HG03571 (cell line): ENCODE measurements around the gene GOLGA8R.
"Not testable (repeated sequence)": the region's sequence is repeated elsewhere in the genome, so short reads cannot be mapped to it uniquely, and the experiment has no call there.

Source experiments
- ATAC-seq: cut with Tn5 transposase; IDR thresholded peaks from one replicate; pipeline ENCODE4 v1.9.1; 2021; ENCODE audit not compliant: unreplicated experiment

GOLGA8R gene, protein sequence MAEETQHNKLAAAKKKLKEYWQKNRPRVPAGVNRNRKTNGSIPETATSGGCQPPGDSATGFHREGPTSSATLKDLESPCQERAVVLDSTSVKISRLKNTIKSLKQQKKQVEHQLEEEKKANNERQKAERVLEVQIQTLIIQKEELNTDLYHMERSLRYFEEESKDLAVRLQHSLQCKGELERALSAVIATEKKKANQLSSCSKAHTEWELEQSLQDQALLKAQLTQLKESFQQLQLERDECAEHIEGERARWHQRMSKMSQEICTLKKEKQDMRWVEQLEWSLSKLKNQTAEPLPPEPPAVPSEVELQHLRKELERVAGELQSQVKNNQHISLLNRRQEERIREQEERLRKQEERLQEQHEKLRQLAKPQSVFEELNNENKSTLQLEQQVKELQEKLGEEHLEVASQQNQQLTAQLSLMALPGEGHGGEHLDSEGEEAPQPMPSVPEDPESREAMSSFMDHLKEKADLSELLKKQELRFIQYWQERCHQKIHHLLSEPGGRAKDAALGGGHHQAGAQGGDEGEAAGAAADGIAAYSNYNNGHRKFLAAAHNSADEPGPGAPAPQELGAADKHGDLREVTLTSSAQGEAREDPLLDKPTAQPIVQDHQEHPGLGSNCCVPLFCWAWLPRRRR

DNA sequence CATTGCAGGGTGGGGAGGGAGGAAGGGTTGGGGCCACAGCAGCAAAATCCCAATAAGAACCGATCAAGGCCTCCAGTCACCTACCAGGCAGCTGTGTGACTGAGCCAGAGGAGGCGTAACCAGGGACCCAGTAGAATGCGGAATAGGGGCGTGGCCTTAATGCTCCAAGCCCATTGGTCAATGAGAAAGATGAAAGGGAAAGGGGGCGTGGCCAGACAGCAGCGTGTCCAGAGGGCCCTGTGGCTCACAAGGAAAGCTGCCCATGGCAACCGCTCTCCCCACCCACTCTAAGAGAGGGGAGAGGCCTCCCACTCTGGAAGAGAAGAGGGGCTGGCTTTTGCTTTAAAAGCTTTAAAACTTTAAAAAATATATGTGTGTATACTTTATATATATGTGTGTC is at the start of gene GOLGA8R:
TSS of gene GOLGA8R (minus strand) at position 101 of the 400 bp plus-strand sequence. CDS start at position 3, 98 bp downstream.
- not testable (repeated sequence) for ATAC-seq

DNA sequence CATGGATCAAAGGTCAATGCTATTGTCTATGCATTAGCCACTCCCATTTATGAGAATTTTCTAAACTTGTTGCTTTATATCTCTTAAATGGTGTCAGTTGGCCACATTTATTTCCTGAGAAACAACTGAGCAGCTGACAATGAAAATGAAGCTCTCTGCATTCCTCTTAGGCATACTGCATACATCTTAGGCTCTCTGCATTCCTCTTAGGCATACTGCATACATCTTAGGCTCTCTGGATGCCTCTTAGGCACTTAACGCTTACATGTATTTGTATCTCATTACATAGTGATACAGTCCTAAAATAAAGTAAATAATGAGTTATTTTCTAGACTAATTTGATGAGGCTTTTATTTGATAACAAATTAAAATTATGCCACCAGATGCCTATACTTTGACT is 49.8 kb upstream of the GOLGA8R start:
- not testable (repeated sequence) for ATAC-seq

DNA sequence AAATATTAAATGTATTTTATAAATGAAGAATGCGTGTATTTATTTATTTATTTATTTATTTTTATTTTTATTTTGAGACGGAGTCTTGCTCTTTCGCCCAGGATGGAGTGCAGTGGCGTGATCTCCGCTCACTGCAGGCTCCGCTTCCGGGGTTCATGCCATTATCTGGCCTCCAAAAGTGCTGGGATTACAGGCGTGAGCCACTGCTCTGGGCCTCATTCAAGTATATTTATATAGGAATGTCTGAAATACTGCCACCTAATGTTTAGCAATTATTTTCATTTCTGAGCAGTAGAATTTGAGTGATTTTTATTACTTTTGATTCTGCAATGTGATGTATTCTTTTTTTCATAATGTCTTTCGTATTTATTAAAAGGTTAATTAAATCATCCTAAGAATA is 48.1 kb upstream of the GOLGA8R start:
- not testable (repeated sequence) for ATAC-seq

DNA sequence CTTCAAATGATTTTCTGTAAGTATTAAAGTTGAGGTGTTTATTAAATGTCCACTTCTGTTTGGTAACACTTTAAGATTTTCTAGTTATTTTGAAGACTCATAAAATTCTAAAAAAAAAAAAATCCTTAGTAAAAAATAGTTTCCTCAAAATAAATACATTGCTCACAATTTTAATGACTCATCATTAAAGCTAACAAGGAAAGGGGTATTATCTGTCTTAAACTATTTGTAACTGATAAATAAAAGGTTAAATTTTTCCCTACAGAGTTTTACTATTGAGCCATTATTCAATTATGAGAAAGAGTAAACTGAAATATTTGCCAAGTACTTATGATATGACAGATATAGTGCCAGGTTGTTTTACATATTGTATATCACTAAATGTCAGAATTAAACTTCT is 38.6 kb upstream of the GOLGA8R start:
- not testable (repeated sequence) for ATAC-seq

DNA sequence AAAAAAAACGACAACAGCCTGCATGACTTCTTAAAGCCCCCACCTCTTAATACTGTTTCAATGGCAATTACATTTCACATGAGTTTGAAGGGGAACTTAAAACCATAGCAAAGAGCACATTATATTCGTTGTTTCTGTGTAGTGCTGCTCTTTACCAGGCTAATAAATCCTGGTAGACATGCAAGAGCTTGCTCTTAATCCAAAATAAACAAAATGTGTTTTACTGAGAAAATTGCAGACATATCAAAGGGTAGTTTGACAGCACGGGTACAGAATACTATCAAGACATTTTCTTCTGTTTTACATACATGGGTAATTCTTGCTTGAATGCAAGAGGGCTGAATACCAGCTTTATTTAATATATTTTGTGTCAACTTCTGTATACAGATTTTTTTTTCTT is 24.3 kb upstream of the GOLGA8R start:
- ATAC-seq = not testable (repeated sequence)

DNA sequence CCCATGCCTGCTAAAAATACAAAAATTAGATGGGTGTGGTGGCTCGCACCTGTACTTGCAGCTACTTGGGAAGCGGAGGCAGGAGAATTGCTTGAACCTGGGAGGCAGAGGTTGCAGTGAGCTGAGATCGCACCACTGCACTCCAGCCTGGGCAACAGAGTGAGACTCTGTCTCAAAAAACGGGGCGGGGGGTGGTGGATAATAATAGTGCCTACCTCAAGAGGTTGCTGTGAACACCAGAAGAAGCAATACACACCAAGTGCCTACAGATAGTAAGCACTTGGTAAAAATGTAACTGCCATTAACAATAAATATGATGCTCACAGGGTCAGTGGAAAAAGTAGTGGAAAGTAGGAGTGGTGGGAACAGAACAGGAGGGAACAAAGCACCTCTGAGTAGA is 21.8 kb upstream of the GOLGA8R start:
- not testable (repeated sequence) for ATAC-seq

DNA sequence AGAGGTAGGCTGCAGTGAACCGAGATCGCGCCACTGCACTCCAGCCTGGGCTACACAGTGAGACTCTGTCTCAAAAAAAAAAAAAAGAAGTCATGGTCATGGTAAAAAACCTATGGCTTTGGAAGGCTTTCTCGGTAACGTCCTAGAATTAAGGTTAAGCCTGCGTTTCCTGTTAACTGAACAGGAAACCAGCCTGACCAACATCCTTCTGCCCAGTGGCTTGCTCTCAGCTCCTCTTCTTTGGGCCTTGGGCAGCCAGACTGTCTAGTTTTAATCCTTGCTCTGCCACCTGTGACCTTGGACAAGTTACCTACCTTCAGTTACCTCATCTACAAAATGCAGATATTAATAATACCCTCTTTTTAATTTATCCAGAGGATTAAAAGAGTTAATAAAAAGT is 6.7 kb upstream of the GOLGA8R start:
- ATAC-seq = not testable (repeated sequence)

DNA sequence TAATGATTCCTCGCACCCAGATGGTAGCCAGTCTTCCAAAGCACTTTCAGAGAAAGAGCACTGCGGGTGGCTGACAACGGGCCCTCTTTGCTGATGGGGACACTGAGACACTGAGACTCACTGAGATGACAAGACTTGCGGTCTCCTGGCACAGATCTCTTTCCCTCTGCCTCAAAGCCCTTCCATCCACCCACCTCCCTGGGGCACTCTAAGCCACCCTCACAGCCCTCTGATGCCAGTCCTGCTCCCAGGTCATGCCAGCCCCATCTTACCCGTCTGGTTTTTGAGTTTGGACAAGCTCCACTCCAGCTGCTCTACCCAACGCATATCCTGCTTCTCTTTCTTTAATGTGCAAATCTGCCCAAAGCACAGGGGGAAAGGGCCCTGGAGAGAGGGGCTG is 6.4 kb downstream of the GOLGA8R start:
- ATAC-seq = not testable (repeated sequence)

DNA sequence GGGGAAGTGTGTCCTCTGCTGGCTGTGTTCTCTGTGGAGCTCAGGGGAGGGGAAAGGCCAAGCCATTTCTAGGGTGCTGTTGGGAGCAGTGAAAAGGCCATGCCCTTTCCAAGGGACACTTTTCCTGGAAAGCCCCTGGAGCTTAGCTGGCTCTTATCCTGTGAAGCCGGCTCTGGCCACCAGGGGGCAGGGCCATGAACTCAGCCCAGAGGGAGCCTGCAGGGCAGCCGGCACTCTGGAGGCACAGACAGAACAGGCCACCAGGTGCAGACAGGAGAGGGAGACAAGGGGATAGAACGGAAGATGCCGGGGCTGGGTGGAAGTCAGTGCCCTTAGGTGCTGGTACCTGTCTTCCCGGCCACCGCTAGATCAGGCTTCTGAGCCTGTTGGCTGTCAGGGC is 15.1 kb downstream of the GOLGA8R start:
- ATAC-seq = not testable (repeated sequence)

DNA sequence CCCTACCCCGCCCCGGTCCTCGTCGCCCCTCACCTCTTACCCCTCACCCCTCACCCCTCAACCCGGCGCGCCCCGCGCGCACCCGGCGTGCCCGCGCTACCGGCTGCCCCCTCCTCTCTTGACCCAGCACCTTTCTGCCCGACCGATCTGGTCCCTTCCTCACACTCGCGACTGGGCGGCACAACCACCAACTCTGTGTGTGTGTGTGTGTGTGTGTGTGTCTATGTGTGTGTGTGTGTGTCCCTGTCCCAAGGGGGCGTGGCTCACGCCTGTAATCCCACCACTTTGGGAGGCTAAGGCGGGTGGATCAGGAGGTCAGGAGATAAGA is 20.4 kb downstream of the GOLGA8R start:
- ATAC-seq = not testable (repeated sequence)

DNA sequence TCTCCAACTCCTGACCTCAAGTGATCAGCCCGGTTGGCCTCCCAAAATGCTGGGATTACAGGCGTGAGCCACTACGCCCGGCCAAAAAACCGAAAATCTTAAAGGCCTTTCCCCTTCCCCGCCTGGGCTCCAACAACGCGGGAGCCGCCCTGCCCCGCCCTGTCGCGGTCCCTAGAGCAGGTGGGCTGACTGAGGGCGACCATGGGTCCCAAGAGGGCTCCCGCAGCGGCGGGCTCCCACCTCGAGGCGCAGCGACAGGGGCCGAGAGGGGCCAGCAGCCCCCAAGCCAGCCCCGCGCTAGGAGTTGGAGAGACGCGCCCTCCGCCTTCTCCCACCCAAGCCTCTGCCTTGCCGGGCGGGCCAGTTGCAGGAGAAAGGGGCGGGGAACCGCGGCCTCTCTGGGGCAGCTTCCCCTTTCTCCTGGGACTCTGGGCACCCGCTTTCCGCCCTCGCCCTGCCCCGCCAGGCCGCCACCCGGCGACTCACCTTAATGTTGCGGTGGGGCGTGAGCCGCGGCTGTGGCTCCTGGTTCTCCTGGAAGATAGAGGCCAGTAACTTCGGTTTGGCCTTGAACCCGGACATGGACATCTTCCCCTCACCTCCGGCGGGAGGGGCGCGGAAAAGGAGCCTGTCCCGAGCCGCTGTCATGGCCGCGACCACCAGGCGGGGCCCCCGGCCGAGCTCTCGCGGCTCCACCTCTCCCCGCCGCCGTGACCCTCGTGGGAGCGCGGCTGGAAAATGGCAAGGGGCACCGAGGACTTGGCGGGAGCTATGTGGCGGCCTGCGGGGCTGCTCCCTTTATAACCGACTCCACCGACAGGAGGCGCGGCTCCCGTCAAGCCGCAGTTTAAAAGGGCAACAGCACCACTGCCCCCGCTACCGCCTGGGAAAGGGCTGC is 21.0 kb downstream of the GOLGA8R start, which contains the start of gene CHRFAM7A:
TSS of gene CHRFAM7A (minus strand) at position 775 of the 898 bp plus-strand sequence. CDS start 10,189 bp downstream, outside the sequence.
- peak; percentile 53 for ATAC-seq

DNA sequence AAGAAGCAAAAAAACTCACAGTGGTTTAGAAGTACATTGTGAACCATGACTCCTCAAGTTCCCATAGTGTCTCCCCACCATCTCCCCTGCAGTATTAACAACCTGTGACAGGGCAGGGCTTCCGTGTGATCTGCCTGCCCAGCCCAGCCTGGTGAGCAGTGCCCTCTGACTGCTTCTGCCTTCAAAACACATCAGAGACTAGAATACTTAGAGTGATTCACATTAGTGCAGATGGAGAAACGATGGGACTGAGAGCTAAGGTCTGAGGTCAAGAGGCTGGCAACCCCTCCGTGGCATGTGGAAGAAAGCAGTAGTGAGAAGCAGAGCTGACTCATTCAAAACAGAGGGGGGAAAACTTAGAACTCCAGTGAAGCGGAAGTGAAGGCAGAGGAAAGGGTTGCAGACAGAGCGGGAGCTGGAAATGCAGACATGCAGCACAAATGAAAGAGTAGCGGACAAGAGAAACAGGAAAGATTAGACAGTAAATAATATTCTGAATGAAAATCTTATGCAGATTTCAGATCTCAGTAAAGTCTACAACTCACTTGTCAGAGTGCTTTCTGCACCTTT is 27.7 kb downstream of the GOLGA8R start:
- ATAC-seq = not testable (repeated sequence)

DNA sequence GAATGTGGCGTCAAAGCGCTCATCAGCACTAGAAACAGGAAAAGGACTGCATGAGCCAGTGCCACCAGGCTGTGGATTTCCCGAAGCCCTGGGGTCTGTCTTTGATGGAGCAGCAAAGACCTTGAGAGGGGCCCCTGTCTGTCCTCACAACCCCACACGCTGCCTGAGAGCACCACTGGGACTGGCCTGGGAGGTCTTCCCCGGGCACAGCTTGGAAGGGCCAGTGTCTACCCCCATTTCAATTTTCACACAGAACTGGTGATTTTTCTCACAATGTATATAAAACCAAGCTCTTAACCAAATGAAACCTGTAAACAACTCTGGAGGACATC is 37.0 kb downstream of the GOLGA8R start:
- ATAC-seq = not testable (repeated sequence)

DNA sequence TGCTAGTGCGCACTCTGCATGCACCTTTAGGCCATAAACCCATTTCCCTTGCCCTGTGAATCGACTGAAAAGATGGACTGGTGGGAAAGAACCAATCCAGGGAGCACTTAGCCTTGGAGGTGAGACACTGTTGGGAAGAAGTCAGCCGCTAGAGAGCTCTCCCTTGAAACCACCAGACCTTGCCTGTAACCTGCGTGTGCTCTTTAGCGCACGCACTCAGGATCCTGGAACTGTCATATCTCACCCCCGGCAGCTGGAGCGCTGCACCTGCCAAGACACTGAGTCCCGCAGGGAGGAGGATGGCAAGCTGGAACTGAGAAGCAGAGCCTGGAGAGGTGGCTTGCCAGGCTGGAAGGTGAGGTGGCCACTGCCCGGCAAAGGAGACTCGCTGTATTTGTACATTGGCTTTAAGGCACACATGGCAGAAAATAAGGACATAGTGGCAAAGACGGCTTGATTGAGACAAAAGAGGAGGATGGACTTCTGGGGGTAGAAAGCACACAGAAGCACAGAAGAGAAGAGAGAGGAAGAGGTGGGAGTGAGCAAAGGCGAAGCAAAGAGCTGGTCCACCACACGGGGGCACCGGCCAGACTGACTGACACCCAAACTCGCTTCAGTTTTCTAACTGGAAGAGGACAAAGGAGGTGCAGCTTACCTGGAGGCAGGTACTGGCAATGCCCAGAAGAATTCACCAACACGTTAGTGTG is 37.5 kb downstream of the GOLGA8R start:
- not testable (repeated sequence) for ATAC-seq

DNA sequence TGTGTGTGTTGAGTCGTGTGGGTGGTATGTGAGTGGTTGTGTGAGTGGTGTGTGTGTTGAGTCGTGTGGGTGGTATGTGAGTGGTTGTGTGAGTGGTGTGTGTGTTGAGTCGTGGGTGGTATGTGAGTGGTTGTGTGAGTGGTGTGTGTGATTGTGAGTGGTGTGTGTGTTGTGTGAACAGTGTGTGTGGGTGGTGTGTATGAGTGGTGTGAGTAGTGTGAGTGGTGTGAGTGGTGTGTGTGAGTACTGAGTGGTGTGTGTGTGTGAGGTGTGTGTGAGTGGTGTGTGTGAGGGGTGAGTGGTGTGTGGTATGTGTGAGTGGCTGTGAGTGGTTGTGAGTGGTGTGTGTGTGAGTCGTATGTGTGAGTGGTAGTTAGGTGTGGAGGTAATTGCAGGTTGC is 38.2 kb downstream of the GOLGA8R start:
- ATAC-seq = not testable (repeated sequence)

DNA sequence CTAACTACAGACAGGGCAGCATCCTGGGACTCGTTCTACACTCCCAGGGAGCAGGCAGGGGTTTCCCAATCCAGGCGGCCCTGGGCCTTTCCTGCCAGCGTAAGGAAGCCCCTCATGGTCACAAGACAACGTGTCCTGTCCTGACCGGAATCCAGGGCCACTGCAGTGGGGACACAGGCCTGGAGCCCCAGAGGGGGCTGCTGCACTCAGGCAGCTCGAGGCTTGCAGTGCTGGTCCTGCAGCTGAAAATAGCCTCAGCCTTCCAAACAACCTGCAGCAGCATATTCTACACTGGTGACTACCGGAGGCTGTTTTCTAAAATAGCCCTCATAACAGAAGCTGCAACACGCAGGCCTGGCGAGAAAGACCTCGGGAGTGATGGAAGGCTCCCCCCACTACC is 39.2 kb downstream of the GOLGA8R start:
- ATAC-seq = not testable (repeated sequence)

DNA sequence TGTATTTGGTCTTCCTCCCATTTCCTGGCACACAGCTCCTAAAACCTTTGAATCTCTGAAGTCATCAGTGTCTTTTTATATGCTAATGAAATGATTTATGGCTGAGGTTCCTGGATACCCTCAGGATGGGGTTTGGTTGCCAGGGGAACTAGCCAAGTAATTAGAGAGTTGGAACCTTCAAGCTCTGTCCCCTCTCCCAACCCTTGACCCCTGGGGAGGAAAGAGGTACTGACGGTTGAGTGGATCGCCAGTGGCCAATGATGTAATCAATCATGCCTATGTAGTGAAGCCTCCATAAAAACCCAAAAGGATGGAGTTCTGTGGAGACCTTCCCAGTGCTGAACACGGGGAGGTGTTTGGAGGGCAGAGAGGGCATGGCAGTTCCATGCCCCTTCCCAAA is 45.8 kb downstream of the GOLGA8R start:
- not testable (repeated sequence) for ATAC-seq

DNA sequence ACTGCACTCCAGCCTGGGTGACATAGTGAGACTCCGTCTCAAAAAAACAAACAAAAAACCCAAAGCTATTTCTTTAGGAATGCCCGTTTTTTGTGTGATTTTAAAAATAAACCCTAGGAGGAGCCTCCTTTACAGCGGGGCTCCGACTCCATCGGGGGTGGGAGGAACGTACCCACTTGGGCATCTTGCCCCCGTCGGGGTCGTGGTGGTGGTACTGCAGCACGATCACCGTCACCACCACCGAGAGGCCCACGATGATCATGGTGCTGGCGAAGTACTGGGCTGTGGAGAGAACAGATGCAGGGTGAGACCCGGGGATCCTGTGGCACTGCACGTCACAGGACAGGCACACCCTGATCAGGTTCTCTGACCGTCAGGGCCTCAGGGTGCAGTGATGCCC is 46.8 kb downstream of the GOLGA8R start:
- ATAC-seq = not testable (repeated sequence)

DNA sequence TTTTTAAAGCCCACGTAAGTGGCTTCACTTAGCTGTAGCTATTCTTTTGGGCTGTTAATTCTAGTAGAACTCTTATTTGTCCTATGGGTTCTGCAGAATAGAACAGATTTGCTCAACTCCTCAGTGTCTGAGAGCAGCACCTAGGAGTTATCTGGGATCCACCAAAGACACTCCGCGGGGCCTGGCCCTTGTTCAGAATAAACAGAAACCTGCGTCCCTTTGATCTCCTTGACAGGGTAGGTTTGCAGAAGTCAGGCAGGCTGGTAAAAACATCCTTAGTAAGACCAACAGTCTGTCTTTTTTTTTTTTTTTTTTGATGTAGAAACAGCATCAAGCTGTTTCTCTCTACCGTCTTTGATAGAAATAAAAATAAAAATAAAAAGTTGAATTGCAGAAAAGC is 52.7 kb downstream of the GOLGA8R start:
- ATAC-seq = not testable (repeated sequence)

DNA sequence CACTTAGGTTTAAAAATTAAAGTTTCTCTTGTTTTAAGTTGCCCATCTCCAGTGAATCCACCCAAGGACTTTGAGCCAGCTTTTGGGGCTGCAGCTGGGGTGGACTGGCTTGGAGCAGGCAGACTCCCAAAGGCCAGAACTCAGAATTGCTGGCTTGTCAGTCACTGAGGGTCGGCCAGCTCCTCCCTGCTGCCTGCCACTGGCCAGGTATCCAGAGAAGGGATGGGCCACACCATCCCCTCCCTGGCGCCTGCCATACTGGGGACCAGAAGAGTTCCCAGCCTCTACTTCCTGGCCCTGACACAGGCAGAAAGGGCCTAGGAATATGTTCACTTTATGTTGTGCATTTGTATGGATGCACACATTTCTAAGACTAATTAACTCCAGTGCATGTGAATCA is 53.1 kb downstream of the GOLGA8R start:
- ATAC-seq = not testable (repeated sequence)
